Measurements from ENCODE around the gene RPF1. TPM values are rescaled to one million over a fixed set of nuclear protein-coding genes. Genes with fewer than 3 reads are reported as not detected.

The RPF1 gene
- total RNA-seq, 2 donors from 2014 or later = 17.9 to 33.2 TPM

GRCh38 chr1:84450910-84451309 lies 28.2 kb upstream of the RPF1 start:
- ATAC-seq (ENCODE audit: insufficient number of reproducible peaks, low FRiP score, low read depth) = no peak
- no peaks in the 10 kb centered on the region for H3K36me3 ChIP-seq

GRCh38 chr1:84452436-84452835 lies 26.6 kb upstream of the RPF1 start:
- Histone ChIP-seq H3K4me1 (ENCODE audit: control insufficient read depth in 1 of 2, low read depth in 2 of 2) (no peaks in the 10 kb centered on the region), H3K9me3 (no peaks in the 10 kb centered on the region), H3K36me3 (no peaks in the 10 kb centered on the region), H3K27ac (no peak overlapping the region), H3K4me3 (no peak overlapping the region), H3K27me3 (replicated peaks; ENCODE audit: insufficient read depth) (no peaks in the 10 kb centered on the region)
- DNase-seq (ENCODE audit: low spot score) (no peak), ATAC-seq (ENCODE audit: insufficient number of reproducible peaks, low FRiP score, low read depth) (no peak)
- no peak for TF ChIP-seq CTCF (IDR thresholded peaks at IDR 0.05)

More at GRCh38 chr1:84450910-84451309, 28.2 kb upstream of the RPF1 start:
- Histone ChIP-seq H3K27ac (no peak overlapping the region), H3K4me1 (ENCODE audit: control insufficient read depth in 1 of 2, low read depth in 2 of 2) (no peaks in the 10 kb centered on the region), H3K4me3 (no peak overlapping the region), H3K27me3 (replicated peaks; ENCODE audit: insufficient read depth) (no peaks in the 10 kb centered on the region), H3K9me3 (no peaks in the 10 kb centered on the region)
- no peak for TF ChIP-seq CTCF (IDR thresholded peaks at IDR 0.05)
- no peak for DNase-seq (ENCODE audit: low spot score)

DNA sequence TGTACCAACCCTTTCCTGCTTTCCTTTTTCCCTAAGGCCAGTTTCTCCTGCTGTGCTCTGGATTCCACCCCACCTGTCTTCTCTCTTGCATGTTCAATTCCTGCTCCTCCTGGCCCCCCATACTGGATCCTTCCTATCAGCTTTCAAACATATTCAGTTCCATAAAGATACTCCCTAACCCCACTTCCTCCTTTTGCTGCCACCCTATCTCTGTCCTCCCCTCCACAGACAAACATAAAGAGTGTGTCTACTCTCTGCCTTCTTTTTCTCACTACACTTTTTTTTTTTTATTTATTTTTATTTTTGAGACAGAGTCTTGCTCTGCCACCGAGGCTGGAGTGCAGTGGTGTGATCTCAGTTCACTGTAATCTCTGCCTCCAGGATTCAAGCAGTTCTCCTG lies 16.9 kb upstream of the RPF1 start:
- TF ChIP-seq CTCF (IDR thresholded peaks at IDR 0.05) = no peak
- no peak overlapping the region for H3K27ac ChIP-seq
- H3K36me3 ChIP-seq = no peaks in the 10 kb centered on the region
- H3K9me3 ChIP-seq = no peaks in the 10 kb centered on the region
- no peak for ATAC-seq (ENCODE audit: insufficient number of reproducible peaks, low FRiP score, low read depth)
- H3K27me3 ChIP-seq (replicated peaks; ENCODE audit: insufficient read depth) = peaks cover 5% of the 10 kb centered on the region
- no peak overlapping the region for H3K4me3 ChIP-seq
- no peaks in the 10 kb centered on the region for H3K4me1 ChIP-seq (ENCODE audit: control insufficient read depth in 1 of 2, low read depth in 2 of 2)
- DNase-seq (ENCODE audit: low spot score) = no peak

GRCh38 chr1:84467298-84467697 lies 11.8 kb upstream of the RPF1 start:
- no peak for TF ChIP-seq CTCF (IDR thresholded peaks at IDR 0.05)
- no peak for ATAC-seq (ENCODE audit: insufficient number of reproducible peaks, low FRiP score, low read depth)
- H3K27me3 ChIP-seq (replicated peaks; ENCODE audit: insufficient read depth) = peaks cover 9% of the 10 kb centered on the region

GRCh38 chr1:84476225-84476624 lies 2.8 kb upstream of the RPF1 start:
- ATAC-seq (ENCODE audit: insufficient number of reproducible peaks, low FRiP score, low read depth) = no peak
- no peaks in the 10 kb centered on the region for H3K36me3 ChIP-seq
- no peaks in the 10 kb centered on the region for H3K27me3 ChIP-seq (replicated peaks; ENCODE audit: insufficient read depth)
- peaks cover 11% of the 10 kb centered on the region in 2 donors for H3K4me1 ChIP-seq (ENCODE audit: control insufficient read depth in 1 of 2, low read depth in 2 of 2)
- no peaks in the 10 kb centered on the region for H3K9me3 ChIP-seq
- H3K4me3 ChIP-seq = no peak overlapping the region
- TF ChIP-seq CTCF (IDR thresholded peaks at IDR 0.05) = no peak
- no peak for DNase-seq (ENCODE audit: low spot score)
- H3K27ac ChIP-seq = no peak overlapping the region

More at GRCh38 chr1:84467298-84467697, 11.8 kb upstream of the RPF1 start:
- Histone ChIP-seq H3K9me3 (no peaks in the 10 kb centered on the region), H3K4me1 (ENCODE audit: control insufficient read depth in 1 of 2, low read depth in 2 of 2) (no peaks in the 10 kb centered on the region), H3K4me3 (no peak overlapping the region), H3K27ac (no peak overlapping the region), H3K36me3 (no peaks in the 10 kb centered on the region)
- DNase-seq (ENCODE audit: low spot score) = no peak

Measured in thoracic aorta (tissue), 2 donors.